Measurements from ENCODE around the gene BCLAF1.
"Not testable (repeated sequence)": the region's sequence is repeated elsewhere in the genome, so short reads cannot be mapped to it uniquely, and the experiment has no call there.

BCLAF1 gene

GRCh38 chr6:136309729-136310311 is 20.2 kb upstream of the BCLAF1 start:
- no peak for DNase-seq

GRCh38 chr6:136309171-136309570 is 19.5 kb upstream of the BCLAF1 start:
- DNase-seq, result no peak

GRCh38 chr6:136308469-136308868 is 18.8 kb upstream of the BCLAF1 start:
- not testable (repeated sequence) for DNase-seq

GRCh38 chr6:136307351-136307750 is 17.7 kb upstream of the BCLAF1 start:
- no peak for DNase-seq

- no peak for DNase-seq
Measured at GRCh38 chr6:136306466-136306865, 16.8 kb upstream of the BCLAF1 start.

GRCh38 chr6:136304410-136304809 is 14.8 kb upstream of the BCLAF1 start:
- DNase-seq, result no peak

GRCh38 chr6:136303516-136303915 is 13.9 kb upstream of the BCLAF1 start:
- no peak for DNase-seq

- no peak for DNase-seq
Measured at GRCh38 chr6:136294621-136295020, 5.0 kb upstream of the BCLAF1 start.

GRCh38 chr6:136290410-136291010 is 864 bp upstream of the BCLAF1 start:
- peak; percentile 51 to 72 for DNase-seq

- DNase-seq, result peak; percentile 90 to 91
Measured at GRCh38 chr6:136289327-136289578, 393 bp downstream of the BCLAF1 start.

GRCh38 chr6:136288566-136289326 is 900 bp downstream of the BCLAF1 start:
- peak; percentile 67 to 84 for DNase-seq

- DNase-seq, result no peak
Measured at GRCh38 chr6:136284909-136285308, 4.7 kb downstream of the BCLAF1 start.

GRCh38 chr6:136282906-136283305 is 6.7 kb downstream of the BCLAF1 start:
- DNase-seq, result no peak

- no peak for DNase-seq
Measured at GRCh38 chr6:136280032-136280609, 9.5 kb downstream of the BCLAF1 start.

GRCh38 chr6:136274062-136274461 is 15.6 kb downstream of the BCLAF1 start:
- no peak for DNase-seq

GRCh38 chr6:136265101-136265500 is 24.5 kb downstream of the BCLAF1 start:
- no peak for DNase-seq

- no peak for DNase-seq
Measured at GRCh38 chr6:136262940-136263339, 26.7 kb downstream of the BCLAF1 start.

- no peak for DNase-seq
Measured at GRCh38 chr6:136254851-136255466, 34.7 kb downstream of the BCLAF1 start.

GRCh38 chr6:136253734-136254133 is 35.9 kb downstream of the BCLAF1 start:
- DNase-seq, result no peak

GRCh38 chr6:136252441-136252840 is 37.2 kb downstream of the BCLAF1 start:
- no peak for DNase-seq

GRCh38 chr6:136251394-136251793 is 38.3 kb downstream of the BCLAF1 start:
- DNase-seq, result no peak

GRCh38 chr6:136250686-136251008 is 39.0 kb downstream of the BCLAF1 start:
- no peak for DNase-seq

GRCh38 chr6:136249811-136250685 is 39.6 kb downstream of the BCLAF1 start, which contains the start of gene MTFR2:
MTFR2 (minus strand) TSS chr6:136250311; CDS start chr6:136249099, 1,212 bp downstream.
- DNase-seq, result peak; percentile 77 to 90
